ENCODE results near the gene SLC25A43. TPM values are rescaled to one million over a fixed set of nuclear protein-coding genes. Genes with fewer than 3 reads are reported as not detected.

SLC25A43 gene
- polyA plus RNA-seq, 1 of the 3 experiments (the other 2 are of a cell fraction), result 13.2 TPM

- no peak overlapping the region for H3K9ac ChIP-seq
- H3K4me1 ChIP-seq (ENCODE audit: control insufficient read depth in 1 of 2, insufficient read depth in 2 of 2, low read depth in 1 of 2, low read length in 1 of 2), result no peaks in the 10 kb centered on the region
- H3K9me3 ChIP-seq, result no peaks in the 10 kb centered on the region
- no peaks in the 10 kb centered on the region; the same call in 1 of the 2 replicates for H3K27me3 ChIP-seq (ENCODE audit: insufficient read depth)
- peak overlapping the region in 1 of 2 experiments; percentile 59; a peak in 2 of 4 replicates for H3K27ac ChIP-seq (ENCODE audit: low read depth in 2 of 2, low read length in 1 of 2)
- ChIA-PET CTCF (no interaction called here), POLR2A (no interaction called here)
- DNase-seq, result no peak
- H3K9me2 ChIP-seq, result no peaks in the 10 kb centered on the region
- H3K4me3 ChIP-seq (ENCODE audit: low read depth in 2 of 2, low read length in 1 of 2), result no peak overlapping the region
- no peaks in the 10 kb centered on the region for H4K20me1 ChIP-seq (ENCODE audit: insufficient read depth)
- no peaks in the 10 kb centered on the region for H3K36me3 ChIP-seq (replicated peaks in 1 of 2; ENCODE audit: control insufficient read depth in 1 of 2, insufficient read depth in 2 of 2, low read length in 1 of 2)
- H2AFZ ChIP-seq (ENCODE audit: low read depth), result no peak overlapping the region
- H3K4me2 ChIP-seq, result peak overlapping the region; percentile 37; the same call in 1 of the 2 replicates
- H3K79me2 ChIP-seq (ENCODE audit: insufficient read depth), result no peaks in the 10 kb centered on the region
- peaks cover 7% of the 10 kb centered on the region for H3F3A ChIP-seq (replicated peaks; ENCODE audit: insufficient read depth)
- no peak for TF ChIP-seq FOXJ3 (CRISPR knock-in tag; IDR thresholded peaks at IDR 0.05)
- no peak for TF ChIP-seq IRF3 (IDR thresholded peaks at IDR 0.05; ENCODE audit: low read depth, low read length)
- no peak for TF ChIP-seq FOXM1 (IDR thresholded peaks at IDR 0.05; ENCODE audit: low read depth)
- WGBS (ENCODE audit: low lambda C conversion rate), result 16% methylated on average over 15 of the region's 15 CpGs
Observed at GRCh38 chrX:119410027-119410819, 11.1 kb downstream of the SLC25A43 start.

GRCh38 chrX:119410854-119411253 lies 11.7 kb downstream of the SLC25A43 start:
- ChIA-PET CTCF (no interaction called here), POLR2A (no interaction called here)
- H3K9me2 ChIP-seq, result no peaks in the 10 kb centered on the region
- no peaks in the 10 kb centered on the region for H3K9me3 ChIP-seq
- TF ChIP-seq IRF3 (IDR thresholded peaks at IDR 0.05; ENCODE audit: low read depth, low read length), result no peak
- no peak for TF ChIP-seq RFX5 (IDR thresholded peaks at IDR 0.05; ENCODE audit: low read length)
- no peak for TF ChIP-seq MXI1 (IDR thresholded peaks at IDR 0.05; ENCODE audit: low read depth, low read length)
- H3K27me3 ChIP-seq (ENCODE audit: insufficient read depth), result no peaks in the 10 kb centered on the region; the same call in 1 of the 2 replicates
- no peak for DNase-seq
- peaks cover 7% of the 10 kb centered on the region for H3F3A ChIP-seq (replicated peaks; ENCODE audit: insufficient read depth)
- H3K4me3 ChIP-seq (ENCODE audit: low read depth in 2 of 2, low read length in 1 of 2), result no peak overlapping the region
- H3K4me1 ChIP-seq (ENCODE audit: control insufficient read depth in 1 of 2, insufficient read depth in 2 of 2, low read depth in 1 of 2, low read length in 1 of 2), result no peaks in the 10 kb centered on the region
- H3K9ac ChIP-seq, result no peak overlapping the region
- H3K27ac ChIP-seq (ENCODE audit: low read depth in 2 of 2, low read length in 1 of 2), result peak overlapping the region in 1 of 2 experiments; percentile 59; a peak in 2 of 4 replicates
- no peak overlapping the region for H2AFZ ChIP-seq (ENCODE audit: low read depth)
- H3K79me2 ChIP-seq (ENCODE audit: insufficient read depth), result no peaks in the 10 kb centered on the region
- H4K20me1 ChIP-seq (ENCODE audit: insufficient read depth), result no peaks in the 10 kb centered on the region
- H3K36me3 ChIP-seq (replicated peaks in 1 of 2; ENCODE audit: control insufficient read depth in 1 of 2, insufficient read depth in 2 of 2, low read length in 1 of 2), result no peaks in the 10 kb centered on the region
- 48% methylated on average over 3 of the region's 3 CpGs for WGBS (ENCODE audit: low lambda C conversion rate)
- H3K4me2 ChIP-seq, result no peak overlapping the region

GRCh38 chrX:119411959-119412358 lies 12.8 kb downstream of the SLC25A43 start:
- no peaks in the 10 kb centered on the region for H3K9me3 ChIP-seq
- H3K4me2 ChIP-seq, result no peak overlapping the region
- no peak overlapping the region for H3K9ac ChIP-seq
- H3K4me3 ChIP-seq (ENCODE audit: low read depth in 2 of 2, low read length in 1 of 2), result no peak overlapping the region
- no peaks in the 10 kb centered on the region; the same call in 1 of the 2 replicates for H3K27me3 ChIP-seq (ENCODE audit: insufficient read depth)
- 52% methylated on average over 7 of the region's 7 CpGs for WGBS (ENCODE audit: low lambda C conversion rate)
- peaks cover 7% of the 10 kb centered on the region for H3F3A ChIP-seq (replicated peaks; ENCODE audit: insufficient read depth)
- CTCF ChIA-PET, result no interaction called here
- no peaks in the 10 kb centered on the region for H3K9me2 ChIP-seq
- H3K79me2 ChIP-seq (ENCODE audit: insufficient read depth), result no peaks in the 10 kb centered on the region
- no peaks in the 10 kb centered on the region for H3K4me1 ChIP-seq (ENCODE audit: control insufficient read depth in 1 of 2, insufficient read depth in 2 of 2, low read depth in 1 of 2, low read length in 1 of 2)
- no peak overlapping the region for H2AFZ ChIP-seq (ENCODE audit: low read depth)
- POLR2A ChIA-PET, result no interaction called here
- DNase-seq, result no peak
- no peaks in the 10 kb centered on the region for H4K20me1 ChIP-seq (ENCODE audit: insufficient read depth)
- no peak overlapping the region for H3K27ac ChIP-seq (ENCODE audit: low read depth in 2 of 2, low read length in 1 of 2)
- H3K36me3 ChIP-seq (replicated peaks in 1 of 2; ENCODE audit: control insufficient read depth in 1 of 2, insufficient read depth in 2 of 2, low read length in 1 of 2), result no peaks in the 10 kb centered on the region
- TF ChIP-seq TCF12 (IDR thresholded peaks at IDR 0.05) (no peak), CTCF (IDR thresholded peaks at IDR 0.05) (no peak), MXI1 (IDR thresholded peaks at IDR 0.05; ENCODE audit: low read depth, low read length) (no peak), FOXJ3 (CRISPR knock-in tag; IDR thresholded peaks at IDR 0.05) (no peak), POLR2AphosphoS5 (IDR thresholded peaks at IDR 0.05; ENCODE audit: low read depth, low read length) (no peak), TEAD4 (IDR thresholded peaks at IDR 0.05; ENCODE audit: borderline replicate concordance, insufficient read depth) (no peak), CHD2 (IDR thresholded peaks at IDR 0.05; ENCODE audit: low read length, partially characterized antibody) (no peak), RCOR1 (IDR thresholded peaks at IDR 0.05; ENCODE audit: low read length) (no peak), YY1 (IDR thresholded peaks at IDR 0.05; ENCODE audit: low read depth) (no peak), MEF2A (IDR thresholded peaks at IDR 0.05; ENCODE audit: borderline replicate concordance, low read depth) (no peak), JUND (IDR thresholded peaks at IDR 0.05) (no peak), EZH2phosphoT487 (IDR thresholded peaks at IDR 0.05; ENCODE audit: borderline replicate concordance, low read depth) (no peak)
